Stimulated activated CD4-positive, alpha-beta T cell treated with anti-CD3 and anti-CD28 coated beads, Interleukin-4, amount 100 ng/mL, for 24 hours (primary cell): ENCODE results near the gene PRKD2.

Experiments used
- DNase-seq: peaks from one replicate; pipeline ENCODE4 v3.0.0-alpha.2; 2020

The PRKD2 gene

DNA sequence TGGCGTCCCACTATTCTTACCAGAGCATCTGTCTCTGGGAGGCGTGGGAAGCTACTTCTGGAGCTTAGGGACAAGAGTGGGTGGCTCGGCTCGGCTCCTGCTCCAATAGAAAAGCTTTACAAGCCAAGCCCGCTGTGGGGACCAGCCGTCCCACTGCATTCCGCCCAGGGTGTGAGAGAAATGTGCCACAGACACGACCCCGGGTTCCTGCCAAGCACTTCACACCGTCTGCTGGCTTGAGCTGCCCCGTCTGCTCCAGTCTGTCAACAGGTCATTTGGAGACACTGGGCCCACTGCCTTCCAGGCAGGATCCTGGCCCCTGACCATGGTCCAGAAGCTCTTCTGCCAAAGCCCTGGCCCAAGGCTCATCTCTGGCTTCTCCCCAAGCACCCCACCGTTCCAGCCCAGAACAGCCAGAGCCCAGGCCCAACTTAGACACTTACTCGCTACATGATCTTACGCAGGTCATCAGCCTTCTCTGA lies 22.4 kb upstream of the PRKD2 start:
- no peak for DNase-seq

DNA sequence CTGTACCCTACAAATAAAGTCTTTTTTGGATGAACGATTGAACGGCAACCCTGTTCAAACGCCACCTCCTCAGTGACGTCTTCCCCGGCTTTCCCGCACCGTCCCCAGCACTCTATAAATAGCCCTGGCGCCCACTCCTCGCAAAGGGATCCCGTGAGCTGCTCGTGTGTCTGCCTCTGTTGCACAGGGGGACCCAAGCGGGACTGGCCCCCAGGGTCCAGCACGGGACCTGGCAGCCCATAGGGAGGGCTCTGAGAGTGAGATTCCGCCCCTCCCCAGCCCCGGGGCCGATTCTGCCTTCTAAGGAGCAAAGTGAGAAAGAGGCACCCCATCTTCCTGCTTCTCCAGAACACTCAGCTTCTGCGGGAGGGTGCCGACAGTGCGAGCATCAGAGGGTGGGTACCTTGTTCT lies 20.9 kb upstream of the PRKD2 start:
- no peak for DNase-seq

DNA sequence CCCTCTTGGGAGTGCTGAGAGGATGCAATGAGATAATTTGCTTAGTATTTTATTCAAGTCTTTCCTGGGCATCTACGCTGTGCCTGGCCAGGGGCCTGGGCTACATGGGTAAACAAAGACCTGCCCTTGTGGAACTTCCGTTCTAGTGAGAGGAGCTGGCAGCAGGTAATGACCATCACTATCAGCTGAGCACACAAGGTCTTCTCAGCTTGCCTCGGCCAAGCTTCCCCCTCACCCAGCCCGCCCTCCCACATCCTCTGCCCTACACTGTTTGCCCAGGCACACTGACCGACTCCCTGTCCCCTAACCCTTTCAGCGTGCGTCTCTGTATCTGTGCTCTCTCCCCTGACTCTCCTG lies 20.4 kb upstream of the PRKD2 start:
- DNase-seq = no peak

DNA sequence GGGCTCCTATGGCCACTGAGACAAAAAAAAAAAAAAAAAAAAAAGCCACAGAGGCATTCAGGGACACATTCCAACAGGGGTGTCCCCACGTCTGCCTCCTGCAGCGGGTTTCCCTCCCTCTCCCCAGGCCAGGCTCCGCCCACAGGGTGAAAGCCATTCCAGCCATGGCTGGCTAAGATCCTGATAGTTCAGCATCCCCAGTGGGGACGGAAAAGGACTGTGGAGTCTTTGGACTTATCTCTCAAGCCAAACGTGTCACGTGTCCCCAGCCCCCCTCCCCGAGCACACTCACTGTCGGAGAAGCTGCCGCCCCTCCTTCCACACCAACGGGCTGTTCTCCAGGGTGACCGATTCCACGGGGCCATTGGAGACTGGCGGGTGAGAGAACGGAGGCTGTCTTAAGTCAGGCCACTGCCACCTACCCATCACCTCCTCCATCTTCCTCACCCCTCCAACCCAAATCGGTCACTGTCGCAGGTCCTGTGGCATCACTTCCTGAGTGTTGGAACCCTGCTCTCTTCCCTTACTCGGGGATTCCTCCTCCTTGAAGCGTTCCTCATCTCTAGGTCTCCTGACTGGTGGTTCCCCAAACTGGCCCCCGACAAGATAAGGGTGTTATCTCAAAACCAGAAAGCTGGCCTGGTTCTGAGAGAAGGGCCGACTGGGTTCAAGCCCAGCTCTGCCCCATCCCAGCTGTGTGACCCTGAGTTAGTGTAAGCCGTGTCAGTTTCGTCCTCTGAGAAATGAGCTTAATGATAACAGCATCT lies 19.8 kb upstream of the PRKD2 start:
- DNase-seq = no peak

DNA sequence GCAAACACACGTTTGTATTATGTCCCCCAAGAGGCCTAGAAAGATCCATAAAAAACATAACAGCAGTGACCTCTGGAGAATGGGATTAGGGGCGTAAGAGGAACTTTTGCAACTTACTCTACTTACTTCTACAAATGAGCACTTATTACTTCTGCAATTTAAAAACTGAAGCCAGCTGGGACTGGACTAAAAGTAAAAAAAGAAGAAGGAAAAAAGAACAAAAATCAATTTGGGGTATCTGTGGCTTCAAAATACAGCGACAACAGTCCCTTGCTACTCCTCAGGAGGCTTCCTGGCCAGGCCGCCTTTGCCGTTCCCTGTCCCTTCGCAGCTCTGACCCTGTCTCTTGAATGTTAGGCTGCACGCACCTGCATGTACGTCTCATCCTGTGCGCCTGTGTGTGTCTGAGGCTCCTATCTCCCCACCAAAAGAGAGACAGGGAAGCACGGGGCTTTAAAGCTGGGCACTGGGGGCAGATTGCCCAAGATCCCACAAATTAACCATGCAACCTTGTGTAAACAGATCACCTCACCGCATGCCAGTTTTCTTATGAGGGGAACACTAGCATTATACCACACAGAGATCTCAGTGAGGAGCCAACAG lies 16.9 kb upstream of the PRKD2 start:
- DNase-seq = no peak

DNA sequence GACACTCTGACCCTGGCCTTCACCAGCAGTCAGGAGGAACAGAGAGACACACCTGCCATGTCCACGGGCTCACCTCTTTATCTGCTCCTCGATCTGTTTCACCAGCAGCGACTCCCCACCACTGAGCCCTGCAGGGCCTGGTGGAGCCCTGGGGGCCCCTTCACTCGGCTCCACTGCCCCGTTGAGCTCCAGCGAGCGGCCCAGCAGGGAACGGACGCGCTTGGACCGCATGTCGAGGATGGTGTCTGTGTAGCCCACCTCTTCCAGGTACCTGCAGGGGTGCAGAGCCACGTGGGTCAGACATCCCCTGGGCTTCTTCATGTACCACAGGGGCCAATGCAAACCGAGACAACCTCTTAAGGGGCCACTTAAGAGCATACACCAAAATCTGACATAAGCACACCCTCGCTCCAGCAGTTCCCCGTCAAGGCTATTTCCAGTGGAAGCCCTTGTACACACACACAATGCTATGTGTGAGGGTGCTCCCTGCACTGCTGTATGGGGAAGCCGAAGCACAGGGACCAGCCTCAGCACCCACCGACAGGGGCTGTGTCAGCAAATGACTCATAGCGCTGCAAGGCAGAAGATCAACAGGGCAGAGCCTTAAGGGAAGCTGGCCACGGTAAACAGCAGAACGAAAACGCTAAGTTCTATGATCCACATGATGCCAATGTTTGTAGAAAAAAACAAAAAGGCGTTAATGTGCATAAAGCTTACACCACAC lies 16.2 kb upstream of the PRKD2 start:
- DNase-seq = no peak

DNA sequence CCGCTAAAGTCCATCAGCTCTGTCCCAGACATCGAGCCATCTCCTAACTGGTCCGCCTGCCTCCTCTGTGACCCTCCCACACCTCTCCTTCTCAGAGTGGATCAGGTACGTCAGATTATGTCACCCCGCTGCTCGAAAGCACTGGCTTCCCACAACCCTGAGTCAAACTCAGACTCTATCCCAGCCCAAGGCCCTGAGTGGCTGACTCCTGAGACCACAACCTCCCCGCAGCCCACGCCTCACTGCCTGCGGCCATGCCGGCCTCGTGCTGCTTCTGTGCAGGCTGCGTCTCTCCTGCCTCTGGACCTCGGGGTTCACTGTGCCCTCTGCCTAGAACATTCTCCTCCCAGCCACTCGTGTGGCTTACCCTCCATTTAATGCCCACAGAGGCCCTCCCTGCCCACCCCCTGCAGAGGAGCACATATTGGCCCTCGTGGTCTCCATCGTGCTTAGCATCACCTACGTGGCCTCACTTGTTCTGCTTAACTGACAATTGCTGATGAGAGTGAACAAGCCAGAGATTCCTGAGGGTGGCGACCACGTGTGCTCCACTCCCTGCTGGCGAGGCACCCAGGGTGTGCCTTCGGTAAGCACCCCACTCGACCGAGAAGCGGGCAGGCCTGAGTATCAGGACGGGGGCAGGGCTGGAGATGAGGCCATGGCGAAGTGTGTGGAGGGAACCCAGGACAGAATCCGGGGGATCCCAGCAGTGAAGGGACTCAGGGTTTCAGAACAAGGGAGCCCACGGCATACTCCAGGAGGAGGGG lies 15.4 kb upstream of the PRKD2 start:
- no peak for DNase-seq

DNA sequence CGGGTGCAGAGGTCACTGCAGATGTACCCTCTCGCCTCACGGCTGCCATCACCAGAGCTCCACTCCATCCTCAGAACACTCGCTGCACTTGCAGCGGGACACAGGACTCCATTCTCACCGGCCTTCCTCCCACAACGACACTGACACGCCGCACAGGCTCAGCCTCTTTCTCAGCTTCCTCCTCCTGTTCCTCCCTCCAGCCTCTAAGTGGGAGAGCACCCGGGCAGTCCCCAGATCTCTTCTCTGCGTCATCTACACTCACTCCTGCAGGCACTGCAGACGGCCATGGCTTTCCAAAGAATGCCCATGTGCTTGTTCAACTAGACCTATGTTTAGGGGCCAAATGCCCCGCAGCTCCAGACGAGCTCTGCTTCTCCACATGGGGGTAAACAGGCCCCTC lies 14.7 kb upstream of the PRKD2 start:
- DNase-seq = no peak

DNA sequence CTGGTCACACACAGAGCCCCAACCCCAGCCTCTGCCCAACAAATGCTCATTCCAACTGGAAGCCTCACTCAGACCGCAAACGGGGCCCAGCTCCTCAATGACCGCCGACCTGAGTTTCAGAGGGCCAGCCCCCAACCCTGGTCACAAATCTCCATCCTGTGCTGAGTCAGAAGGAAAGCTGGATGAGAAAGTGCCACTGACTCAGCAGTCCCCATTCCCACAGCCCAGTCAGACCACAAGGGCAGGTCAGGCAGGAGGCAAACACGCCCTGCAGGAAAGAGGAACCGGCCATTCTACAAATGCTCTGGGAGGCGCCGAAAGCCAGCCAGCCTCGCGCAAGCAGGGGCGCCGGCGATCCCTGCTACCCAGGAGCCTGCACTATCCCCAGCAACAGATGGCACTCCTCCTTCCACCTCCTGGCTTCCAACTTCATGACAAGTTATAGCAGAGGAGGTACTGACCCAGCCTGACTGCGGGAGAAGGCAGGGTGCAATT lies 14.1 kb upstream of the PRKD2 start:
- no peak for DNase-seq

DNA sequence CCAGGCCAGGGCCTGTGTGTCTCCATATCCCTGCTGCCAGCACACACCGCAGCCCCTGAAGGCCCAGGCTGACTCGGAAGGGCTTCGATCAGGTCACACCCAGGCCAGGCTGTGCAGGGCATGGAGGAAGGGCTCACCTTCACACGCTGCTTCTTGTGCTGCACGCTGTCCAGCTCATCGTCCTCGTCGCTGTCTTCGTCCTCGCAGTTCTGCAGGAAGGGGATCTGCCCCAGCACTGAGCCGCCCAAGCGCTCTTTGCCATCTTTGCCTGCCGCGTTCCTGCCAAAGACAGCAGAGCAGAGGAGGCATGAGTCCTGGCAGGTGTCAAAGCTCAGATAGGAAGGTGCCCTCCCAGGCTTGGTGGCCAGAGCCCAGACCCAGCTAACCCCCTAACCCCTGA lies 13.7 kb upstream of the PRKD2 start:
- DNase-seq = no peak

DNA sequence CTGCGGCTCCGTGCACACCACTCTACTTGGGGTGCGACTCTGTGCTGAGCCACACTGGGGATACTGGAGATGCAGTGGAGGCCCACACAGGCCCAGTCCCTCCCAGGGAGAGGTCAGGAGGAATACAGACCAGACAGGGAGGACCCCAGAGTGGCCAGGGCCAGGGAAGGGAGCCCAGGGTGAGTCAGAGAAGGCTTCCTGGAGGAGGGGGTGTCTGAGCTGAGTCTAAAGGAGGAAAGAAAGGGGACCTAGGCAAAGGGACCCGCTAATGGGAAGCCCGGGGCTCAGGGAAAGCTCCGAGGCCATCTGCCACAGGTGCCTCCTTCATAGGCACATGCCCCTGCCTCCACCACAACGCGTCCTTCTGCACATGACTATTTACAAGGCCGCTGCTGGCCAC lies 13.3 kb upstream of the PRKD2 start:
- no peak for DNase-seq

DNA sequence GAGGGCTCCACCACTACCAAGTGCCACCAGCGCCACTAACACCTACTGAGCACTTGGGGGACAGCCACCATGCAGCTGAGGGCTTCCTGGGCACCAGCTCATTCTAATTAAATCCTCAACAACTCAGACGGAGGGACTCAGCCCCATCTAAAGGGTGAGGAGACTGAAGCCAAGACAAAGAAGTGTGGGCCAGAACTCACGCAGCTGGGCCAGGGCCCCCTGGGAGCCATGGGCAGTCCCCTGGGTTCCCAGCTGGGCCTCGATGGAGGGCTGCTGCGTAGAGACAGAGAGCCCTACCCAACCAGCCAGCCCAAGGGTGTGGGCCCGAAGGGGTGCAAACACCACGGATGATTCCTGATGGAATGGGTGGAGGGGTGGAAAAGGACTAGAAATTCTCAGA lies 12.8 kb upstream of the PRKD2 start:
- no peak for DNase-seq

DNA sequence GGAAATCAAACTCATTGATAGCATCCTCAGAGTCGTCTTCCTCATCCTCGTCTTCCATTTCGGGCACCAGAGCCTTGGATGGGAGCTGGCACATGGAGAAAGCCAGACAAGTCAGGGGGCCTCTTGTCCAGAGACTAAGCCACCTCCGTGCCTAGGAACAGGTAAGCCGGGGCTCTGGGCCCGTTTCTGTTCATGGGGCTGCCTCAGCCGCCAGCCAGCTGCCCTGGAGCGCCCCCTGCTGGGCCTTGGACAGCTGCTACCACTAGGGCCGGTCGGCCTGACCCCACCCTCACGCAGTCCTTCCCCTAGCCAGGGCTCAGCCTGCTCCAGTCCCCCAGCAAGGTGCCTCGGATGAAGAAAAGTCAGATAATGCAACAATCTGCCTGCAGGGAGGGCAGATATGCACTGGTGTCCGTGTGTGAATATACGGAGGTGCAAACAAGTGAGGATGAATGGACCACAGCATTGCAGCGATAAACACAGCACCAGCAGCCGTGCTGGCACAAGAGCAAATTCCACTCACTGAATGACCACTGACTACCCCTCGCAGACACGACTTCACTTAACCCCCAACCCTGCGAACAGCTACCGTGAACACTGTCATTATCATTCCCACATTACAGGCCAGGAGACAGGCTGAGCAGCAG lies 11.9 kb upstream of the PRKD2 start:
- DNase-seq = peak; percentile 82

DNA sequence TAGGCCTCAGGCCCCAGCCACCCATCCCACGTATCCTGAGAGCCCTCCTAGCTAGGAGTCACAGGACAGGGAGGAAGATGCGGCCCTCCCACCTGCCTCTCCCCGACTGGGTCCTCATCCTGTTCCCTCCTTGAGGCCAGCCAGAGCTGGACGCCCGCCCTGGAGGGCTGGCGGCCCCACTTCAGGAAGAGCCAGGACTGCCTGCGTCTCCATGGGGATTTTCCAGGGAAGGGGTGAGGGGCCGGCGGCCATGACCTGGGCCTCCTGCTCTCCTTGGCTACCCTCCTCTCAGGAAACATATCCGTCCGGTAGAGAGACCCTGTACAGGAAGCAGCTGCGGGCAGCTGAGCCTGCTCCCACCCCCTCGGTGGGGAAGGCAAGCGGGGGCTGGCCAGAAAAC lies 11.3 kb upstream of the PRKD2 start:
- no peak for DNase-seq

DNA sequence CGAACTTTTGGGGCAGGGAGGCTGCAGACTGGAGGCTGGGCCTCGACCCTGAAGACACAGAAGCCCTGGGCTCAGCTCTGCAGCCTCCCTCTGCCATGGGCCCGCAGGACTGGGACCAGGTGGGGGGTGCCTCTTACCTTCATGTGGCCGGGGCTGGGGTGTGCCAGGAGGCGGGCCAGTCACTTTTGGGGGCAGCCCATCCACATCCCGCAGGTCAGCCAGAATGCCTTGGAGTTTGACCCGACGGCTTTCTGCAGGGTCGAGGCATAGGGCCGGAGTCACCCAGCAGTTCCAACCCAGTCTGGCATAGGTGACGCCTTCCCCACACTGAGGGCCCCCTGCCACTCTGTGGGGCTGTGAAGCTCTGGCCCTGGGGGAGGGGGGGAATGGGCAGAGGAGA lies 10.8 kb upstream of the PRKD2 start:
- no peak for DNase-seq

DNA sequence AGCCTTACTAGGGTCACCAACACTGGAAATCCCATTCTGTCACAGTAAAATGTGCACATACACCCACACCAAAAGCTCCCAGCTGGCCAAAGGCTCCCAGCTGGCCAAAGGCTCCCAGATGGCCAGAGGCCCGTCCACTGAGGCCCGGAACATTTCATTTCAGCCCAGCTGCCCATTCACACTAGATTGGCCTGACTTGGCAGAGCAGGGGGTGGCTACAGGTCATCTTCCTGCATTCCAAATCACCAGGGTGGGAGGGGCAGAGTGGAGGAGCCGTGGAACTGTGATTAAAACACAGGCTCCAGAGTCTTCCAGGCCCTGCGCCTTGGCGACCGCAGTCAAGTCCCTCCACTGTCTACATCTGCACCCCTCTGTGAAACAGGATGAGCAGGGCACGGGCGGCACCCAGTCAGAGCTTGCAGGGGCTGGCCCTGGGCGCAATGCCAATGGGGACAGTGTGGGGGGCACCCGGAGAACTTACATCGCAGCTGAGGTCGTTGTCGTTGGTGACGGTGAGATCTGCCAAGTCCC lies 10.1 kb upstream of the PRKD2 start:
- no peak for DNase-seq

DNA sequence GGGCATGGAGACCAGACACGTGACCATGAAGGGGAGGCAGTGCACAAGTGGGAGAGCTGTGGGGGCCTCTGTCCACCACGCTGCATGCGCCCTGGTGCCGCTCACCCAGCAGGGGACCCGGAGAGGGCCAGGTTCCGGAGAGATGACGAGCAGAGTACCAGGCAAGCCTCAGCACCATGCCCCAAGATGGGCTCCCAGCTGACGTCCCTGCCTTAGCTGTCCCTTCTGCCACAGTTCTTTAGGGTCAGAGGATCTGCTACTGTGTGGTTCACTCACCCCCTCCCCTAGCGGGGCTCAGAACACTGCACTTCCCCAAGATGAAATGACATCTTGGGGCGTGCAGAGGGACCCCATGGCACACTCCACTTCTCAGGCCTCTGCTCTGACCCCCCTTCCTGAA lies 9.6 kb upstream of the PRKD2 start:
- DNase-seq = no peak

DNA sequence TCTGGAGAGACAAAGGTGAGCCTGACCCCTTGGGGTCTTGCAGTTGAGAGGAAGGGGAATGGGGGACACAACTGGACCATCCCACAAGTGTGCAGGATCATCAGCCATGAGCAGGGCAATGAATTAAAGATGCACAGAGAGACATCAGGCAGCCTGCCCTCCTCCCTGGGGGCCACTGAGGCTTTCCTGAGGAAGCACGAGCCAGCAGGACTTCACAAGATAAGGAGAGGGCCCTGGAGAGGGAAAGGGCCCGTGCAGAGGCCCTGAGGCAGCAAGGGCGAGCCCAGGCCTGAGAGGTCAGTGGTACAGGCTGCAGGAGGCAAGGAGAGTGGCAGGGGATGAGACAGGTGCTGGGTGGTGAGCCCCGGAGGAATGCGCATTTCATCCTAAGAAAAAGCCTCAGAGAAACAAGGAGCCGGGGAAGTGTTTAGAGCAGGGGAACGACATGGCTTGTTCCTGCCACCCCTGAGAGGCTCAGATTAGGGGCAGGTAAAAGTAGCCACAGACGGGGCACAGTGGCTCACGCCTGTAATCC lies 9.0 kb upstream of the PRKD2 start:
- no peak for DNase-seq

DNA sequence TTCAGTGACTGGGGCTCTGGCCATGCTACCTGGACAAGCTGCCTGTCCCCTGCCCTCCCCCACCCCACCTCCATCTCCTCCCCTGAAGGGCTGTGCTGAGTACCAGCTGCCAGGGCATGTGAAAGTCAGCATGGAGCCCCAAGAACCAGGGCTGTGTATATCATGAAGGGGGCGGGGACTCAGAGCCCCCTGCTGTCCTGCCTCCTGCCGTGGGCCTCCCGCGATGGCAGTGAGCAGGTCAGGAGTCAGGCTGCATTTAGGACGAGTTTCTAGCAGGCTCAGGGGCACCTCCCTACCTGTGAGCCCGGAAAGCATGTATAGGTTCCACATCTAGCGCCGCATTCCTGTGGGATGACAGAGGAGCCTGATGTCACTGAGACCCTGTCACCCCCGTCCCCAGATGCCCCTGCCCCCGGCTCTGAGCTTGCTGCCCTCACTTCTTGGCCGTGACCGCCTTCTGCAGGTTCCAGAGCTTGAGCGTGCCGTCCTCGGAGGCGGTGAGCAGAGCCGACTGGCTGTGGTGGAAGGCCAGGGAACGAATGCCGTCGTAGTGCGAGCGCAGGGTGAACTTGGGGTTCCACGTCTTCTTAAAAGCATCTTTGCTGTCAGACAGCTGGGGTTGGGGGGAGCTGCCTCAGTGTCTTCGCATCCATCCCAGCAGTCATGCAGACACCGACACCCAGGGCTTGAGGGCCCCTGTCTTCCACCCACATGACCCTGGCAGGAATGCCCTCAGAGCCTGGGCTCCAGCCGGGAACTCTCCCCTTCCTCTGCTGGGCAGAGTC lies 8.3 kb upstream of the PRKD2 start:
- no peak for DNase-seq

DNA sequence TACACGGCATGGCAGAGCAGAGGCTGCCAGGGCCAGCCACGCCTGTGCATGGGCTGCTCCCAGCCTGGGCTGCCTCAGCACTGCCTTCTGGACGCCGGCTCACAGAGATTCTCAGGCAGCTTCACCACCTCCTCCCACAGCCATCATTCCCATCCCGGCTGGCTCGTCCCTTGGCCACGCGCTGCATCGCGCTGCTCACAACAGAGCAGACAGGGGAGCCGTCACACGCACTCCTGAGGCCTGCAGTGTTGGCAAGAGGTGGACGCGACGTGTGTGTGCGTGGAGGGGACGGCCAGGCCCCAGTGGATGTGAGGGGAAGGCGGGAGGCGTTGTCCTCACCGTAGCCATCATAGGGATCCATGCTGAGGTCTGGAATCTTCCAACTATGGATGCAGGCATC lies 7.6 kb upstream of the PRKD2 start:
- no peak for DNase-seq

DNA sequence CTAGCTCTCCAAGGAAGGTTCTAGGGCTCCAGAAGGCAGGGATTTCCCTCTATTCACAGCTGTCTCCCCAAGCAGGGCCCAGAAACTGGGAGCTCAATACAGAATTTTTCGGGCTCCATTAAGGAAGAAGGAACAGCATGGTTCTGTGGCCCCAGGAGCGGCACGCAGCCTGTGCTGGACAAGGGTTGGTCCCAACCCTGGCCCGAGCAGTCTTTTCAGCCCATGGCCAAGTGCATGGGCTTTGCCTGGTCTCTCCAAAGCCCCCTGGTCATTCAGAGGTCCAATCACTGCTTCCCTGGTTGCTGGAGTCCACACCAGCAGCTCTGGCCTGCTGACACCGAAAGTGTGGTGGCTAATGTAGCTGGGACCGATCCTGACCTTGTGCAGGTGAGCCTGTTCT lies 6.6 kb upstream of the PRKD2 start:
- DNase-seq = no peak
